HEK293T (cell line): ENCODE measurements around the gene CCDC7.
"Not testable (repeated sequence)": the region's sequence is repeated elsewhere in the genome, so short reads cannot be mapped to it uniquely, and the experiment has no call there.

Source experiments
- CTCF ChIA-PET: fragments of 350-600 bp; formaldehyde crosslinking; extraction: SDS; loops from one replicate; lab custom pipeline; 2021; ENCODE audit warnings: antibody characterized with exemption, inconsistent platforms; lab: Yijun Ruan, JAX
- POLR2A ChIA-PET: fragments of 350-600 bp; formaldehyde crosslinking; extraction: SDS; loops from one replicate; lab custom pipeline; 2020; ENCODE audit warnings: antibody characterized with exemption, inconsistent platforms; lab: Yijun Ruan, JAX
- DNase-seq: peaks from one replicate; pipeline ENCODE4 v3.0.0; 2012; ENCODE audit warnings: mixed read lengths; ENCODE audit errors: extremely low spot score
- ARNT ChIP-seq: fragments of 450-650 bp; IDR thresholded peaks from 2 replicates; pipeline ENCODE4 v1.6.1; 2017; ENCODE audit warnings: mild to moderate bottlenecking
- BHLHE40 ChIP-seq: fragments of 450-650 bp; IDR thresholded peaks from 2 replicates; pipeline ENCODE4 v1.6.1; 2016; ENCODE audit warnings: mild to moderate bottlenecking, moderate library complexity, borderline replicate concordance
- CTBP1 ChIP-seq: fragments of 450-650 bp; IDR thresholded peaks from 2 replicates; pipeline ENCODE4 v1.6.1; 2016; ENCODE audit warnings: borderline replicate concordance
- ELF4 ChIP-seq: fragments of 450-650 bp; IDR thresholded peaks from 2 replicates; pipeline ENCODE4 v1.6.1; 2017; ENCODE audit warnings: antibody characterized with exemption
- FOXA1 ChIP-seq: fragments of 450-650 bp; IDR thresholded peaks from 2 replicates; pipeline ENCODE4 v1.6.1; 2016; ENCODE audit warnings: mild to moderate bottlenecking
- FOXK2 ChIP-seq: fragments of 450-650 bp; IDR thresholded peaks from 2 replicates; pipeline ENCODE4 v1.6.1; 2016; ENCODE audit warnings: mild to moderate bottlenecking
- FOXM1 ChIP-seq: fragments of 450-650 bp; IDR thresholded peaks from 2 replicates; pipeline ENCODE4 v1.6.1; 2017; ENCODE audit warnings: mild to moderate bottlenecking, borderline replicate concordance
- HDGF ChIP-seq: fragments of 450-650 bp; IDR thresholded peaks from 2 replicates; pipeline ENCODE4 v1.6.1; 2017; ENCODE audit warnings: antibody characterized with exemption, borderline replicate concordance
- L3MBTL2 ChIP-seq: fragments of 450-650 bp; conservative IDR thresholded peaks from 2 replicates; pipeline ENCODE4 v1.6.1; 2016; ENCODE audit warnings: mild to moderate bottlenecking
- LEF1 ChIP-seq: fragments of 450-650 bp; IDR thresholded peaks from 2 replicates; pipeline ENCODE4 v1.6.1; 2017; ENCODE audit warnings: mild to moderate bottlenecking, borderline replicate concordance
- NFRKB ChIP-seq: fragments of 450-650 bp; IDR thresholded peaks from 2 replicates; pipeline ENCODE4 v1.6.1; 2016; ENCODE audit warnings: mild to moderate bottlenecking, moderate library complexity
- PKNOX1 ChIP-seq: fragments of 450-650 bp; IDR thresholded peaks from 2 replicates; pipeline ENCODE4 v1.6.1; 2016
- SP1 ChIP-seq: fragments of 450-650 bp; IDR thresholded peaks from 2 replicates; pipeline ENCODE4 v1.6.1; 2017
- SUZ12 ChIP-seq: fragments of 450-650 bp; IDR thresholded peaks from 2 replicates; pipeline ENCODE4 v1.6.1; 2016; ENCODE audit warnings: mild to moderate bottlenecking
- TARDBP ChIP-seq: fragments of 450-650 bp; IDR thresholded peaks from 2 replicates; pipeline ENCODE4 v1.6.1; 2016
- ZNF384 ChIP-seq: fragments of 450-650 bp; IDR thresholded peaks from 2 replicates; pipeline ENCODE4 v1.6.1; 2016

The CCDC7 gene

GRCh38 chr10:32687116-32687515, 241.2 kb downstream of the CCDC7 start:
- no peak for DNase-seq
- TF ChIP-seq PKNOX1 (no peak), SP1 (no peak), FOXK2 (no peak), ZNF384 (no peak), L3MBTL2 (no peak), HDGF (no peak), SUZ12 (no peak)
- POLR2A ChIA-PET: no interaction called here

GRCh38 chr10:32687546-32687945, 241.6 kb downstream of the CCDC7 start:
- TF ChIP-seq FOXM1 (no peak), CTBP1 (no peak), LEF1 (no peak), SUZ12 (no peak), TARDBP (no peak)
- POLR2A ChIA-PET: no interaction called here

More at GRCh38 chr10:32687116-32687515, 241.2 kb downstream of the CCDC7 start:
- CTCF ChIA-PET: no interaction called here

GRCh38 chr10:32692174-32692573, 246.2 kb downstream of the CCDC7 start:
- POLR2A ChIA-PET: no interaction called here
- DNase-seq: no peak
- no peak for TF ChIP-seq SUZ12
- no peak for TF ChIP-seq HDGF
- no peak for TF ChIP-seq ELF4
- no peak for TF ChIP-seq CTBP1
- TF ChIP-seq LEF1: no peak
- TF ChIP-seq SP1: no peak
- TF ChIP-seq ZNF384: no peak
- no peak for TF ChIP-seq FOXA1
- TF ChIP-seq BHLHE40: no peak
- no peak for TF ChIP-seq FOXK2
- TF ChIP-seq FOXM1: no peak
- no peak for TF ChIP-seq PKNOX1
- no peak for TF ChIP-seq L3MBTL2
- no peak for TF ChIP-seq TARDBP
- TF ChIP-seq ARNT: no peak
- no peak for TF ChIP-seq NFRKB
- CTCF ChIA-PET: no interaction called here

More at GRCh38 chr10:32687546-32687945, 241.6 kb downstream of the CCDC7 start:
- CTCF ChIA-PET: no interaction called here
- no peak for DNase-seq

GRCh38 chr10:32693441-32693979, 247.6 kb downstream of the CCDC7 start:
- POLR2A ChIA-PET: no interaction called here
- CTCF ChIA-PET: no interaction called here

GRCh38 chr10:32699683-32700082, 253.7 kb downstream of the CCDC7 start:
- DNase-seq, CTCF ChIA-PET, POLR2A ChIA-PET: not testable (repeated sequence)

More at GRCh38 chr10:32693441-32693979, 247.6 kb downstream of the CCDC7 start:
- no peak for DNase-seq
- TF ChIP-seq HDGF (no peak), FOXK2 (no peak), ELF4 (no peak), SP1 (no peak), FOXA1 (no peak), ZNF384 (no peak), CTBP1 (no peak), TARDBP (no peak), SUZ12 (no peak), ARNT (no peak), L3MBTL2 (no peak), PKNOX1 (no peak), FOXM1 (no peak), BHLHE40 (no peak), NFRKB (no peak), LEF1 (no peak)

- TF ChIP-seq FOXA1: no peak
- no peak for TF ChIP-seq FOXM1
- TF ChIP-seq LEF1: no peak
- no peak for TF ChIP-seq L3MBTL2
- TF ChIP-seq ELF4: no peak
- no peak for TF ChIP-seq SP1
- no peak for TF ChIP-seq NFRKB
- no peak for TF ChIP-seq BHLHE40
- TF ChIP-seq FOXK2: no peak
- TF ChIP-seq PKNOX1: no peak
- no peak for TF ChIP-seq HDGF
- no peak for TF ChIP-seq ARNT
- no peak for TF ChIP-seq CTBP1
- no peak for TF ChIP-seq ZNF384
- TF ChIP-seq SUZ12: no peak
- TF ChIP-seq TARDBP: no peak
- ChIA-PET POLR2A (no interaction called here), CTCF (no interaction called here)
- DNase-seq: no peak
Measured at GRCh38 chr10:32713560-32713959, 267.6 kb downstream of the CCDC7 start.
